Activated CD8-positive, alpha-beta memory T cell treated with anti-CD3 and anti-CD28 coated beads for 1 hour (primary cell): ENCODE measurements around the gene FHIT.
"Not testable (repeated sequence)": the region's sequence is repeated elsewhere in the genome, so short reads cannot be mapped to it uniquely, and the experiment has no call there.

Source experiments
- DNase-seq, 2 donors: peaks; one replicate each; pipeline ENCODE4 v3.0.0-alpha.2; 2020; ENCODE audit warnings: low read depth in 1 of 2; ENCODE audit errors: extremely low read depth in 1 of 2

The FHIT gene

GRCh38 chr3:61008153-61008997, 242.9 kb downstream of the FHIT start:
- DNase-seq = no peak

GRCh38 chr3:61005591-61005990, 245.7 kb downstream of the FHIT start:
- no peak for DNase-seq

- DNase-seq = no peak
Observed at GRCh38 chr3:60998858-60999257, 252.4 kb downstream of the FHIT start.

GRCh38 chr3:60992395-60992794, 258.9 kb downstream of the FHIT start:
- no peak for DNase-seq

- no peak for DNase-seq
Observed at GRCh38 chr3:60990442-60990730, 260.9 kb downstream of the FHIT start.

- DNase-seq = no peak
Observed at GRCh38 chr3:60989626-60990441, 261.4 kb downstream of the FHIT start.

GRCh38 chr3:60987191-60987590, 264.1 kb downstream of the FHIT start:
- DNase-seq = not testable (repeated sequence)

- DNase-seq = no peak
Observed at GRCh38 chr3:60986552-60986951, 264.7 kb downstream of the FHIT start.

GRCh38 chr3:60983906-60984305, 267.3 kb downstream of the FHIT start:
- DNase-seq = no peak

- DNase-seq = no peak
Observed at GRCh38 chr3:60980342-60980692, 270.9 kb downstream of the FHIT start.

GRCh38 chr3:60979461-60980341, 271.6 kb downstream of the FHIT start:
- no peak for DNase-seq

- no peak for DNase-seq
Observed at GRCh38 chr3:60973321-60973720, 277.9 kb downstream of the FHIT start.

GRCh38 chr3:60972599-60972998, 278.7 kb downstream of the FHIT start:
- DNase-seq = no peak

- no peak for DNase-seq
Observed at GRCh38 chr3:60970850-60971249, 280.4 kb downstream of the FHIT start.

- no peak for DNase-seq
Observed at GRCh38 chr3:60967141-60967540, 284.1 kb downstream of the FHIT start.

GRCh38 chr3:60957541-60957940, 293.7 kb downstream of the FHIT start:
- no peak for DNase-seq

GRCh38 chr3:60956729-60957128, 294.5 kb downstream of the FHIT start:
- DNase-seq = no peak

GRCh38 chr3:60955034-60955433, 296.2 kb downstream of the FHIT start:
- no peak for DNase-seq

GRCh38 chr3:60954048-60954447, 297.2 kb downstream of the FHIT start:
- no peak for DNase-seq

GRCh38 chr3:60953351-60953750, 297.9 kb downstream of the FHIT start:
- DNase-seq = no peak

GRCh38 chr3:60952055-60952454, 299.2 kb downstream of the FHIT start:
- DNase-seq = no peak
